Peyer's patch (tissue), 4 donors: ENCODE data around the gene NPAT.

Experiments
- CTCF ChIP-seq, 6 experiments: fragments of 450-650 bp in 4 of 6; fragments of 200-600 bp in 2 of 6; sonication (generic) in 1 of 6; IDR thresholded peaks; one replicate each; pipeline ENCODE4 v1.5.1; 2017 to 2019; ENCODE audit warnings: antibody characterized with exemption in 6 of 6, mild to moderate bottlenecking in 3 of 6, moderate library complexity in 1 of 6
- POLR2A ChIP-seq, 2 donors: fragments of 450-650 bp; IDR thresholded peaks; one replicate each; pipeline ENCODE4 v1.5.1; 2017; ENCODE audit warnings: antibody characterized with exemption in 2 of 2, mild to moderate bottlenecking in 2 of 2, moderate library complexity in 2 of 2

GRCh38 chr11:108142304-108142703 lies 80.1 kb downstream of the NPAT start:
- TF ChIP-seq CTCF (IDR thresholded peaks at IDR 0.05), result no peak
- no peak for TF ChIP-seq POLR2A (IDR thresholded peaks at IDR 0.05)
